Activated CD4-positive, alpha-beta T cell treated with anti-CD3 and anti-CD28 coated beads, Interleukin-2, amount 50 U/mL, for 1 hour (primary cell): ENCODE data around the gene CARD16.
A peak's percentile ranks its signal among the peaks of the same experiment; 100 is the strongest.
"Not testable (repeated sequence)": the region's sequence is repeated elsewhere in the genome, so short reads cannot be mapped to it uniquely, and the experiment has no call there.

Experiments
- DNase-seq: peaks from one replicate; pipeline ENCODE4 v3.0.0-alpha.2; 2020

The CARD16 gene

DNA sequence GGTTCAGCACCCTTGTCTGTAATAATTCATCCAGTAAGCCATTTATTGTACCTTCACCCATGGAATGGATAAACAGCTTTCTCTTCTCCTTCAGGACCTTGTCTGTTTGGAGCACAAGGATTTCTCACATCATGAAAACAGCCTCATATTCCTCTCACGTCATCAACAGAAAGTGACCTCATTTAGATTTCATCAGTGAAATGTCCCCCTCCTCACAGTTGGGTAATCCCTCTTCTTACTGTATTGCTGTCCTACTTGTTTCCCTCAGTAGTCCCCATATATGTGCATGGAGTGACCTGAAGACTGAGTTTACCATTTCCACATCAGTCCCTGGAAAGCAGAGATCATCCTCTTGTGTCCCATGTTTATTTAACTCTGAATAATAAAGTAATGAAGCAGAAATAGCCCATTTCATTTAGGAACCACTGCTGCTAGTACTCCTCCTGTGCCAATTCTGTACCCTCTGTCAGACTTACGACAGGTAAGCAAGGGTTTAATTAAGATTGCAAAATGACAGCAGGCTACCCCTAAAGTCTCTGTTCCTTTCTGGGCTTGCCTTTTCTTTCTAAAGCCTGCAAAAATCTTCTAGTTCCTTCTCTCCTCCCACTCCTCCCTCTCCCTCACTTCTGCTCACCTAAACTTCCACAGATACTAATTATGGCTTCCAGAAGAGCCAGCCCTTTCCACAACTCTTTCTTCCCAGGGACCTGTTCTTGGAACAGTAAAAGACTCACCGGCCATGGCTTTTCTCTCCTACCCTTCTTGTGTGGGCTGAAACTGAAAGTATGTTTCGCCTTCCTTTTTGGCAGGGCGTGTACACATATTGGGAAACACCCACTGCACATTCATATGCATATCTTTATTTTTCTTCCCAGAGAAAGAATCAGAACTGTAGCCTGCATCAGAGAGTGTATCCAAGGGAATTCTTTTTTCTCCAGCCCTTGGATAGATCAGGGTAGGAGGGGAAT, at the start of gene CARD16:
CARD16 (minus strand) TSS at position 779 of the 968 bp plus-strand sequence; CDS start at position 741, 38 bp downstream.
- peak; percentile 7 for DNase-seq

DNA sequence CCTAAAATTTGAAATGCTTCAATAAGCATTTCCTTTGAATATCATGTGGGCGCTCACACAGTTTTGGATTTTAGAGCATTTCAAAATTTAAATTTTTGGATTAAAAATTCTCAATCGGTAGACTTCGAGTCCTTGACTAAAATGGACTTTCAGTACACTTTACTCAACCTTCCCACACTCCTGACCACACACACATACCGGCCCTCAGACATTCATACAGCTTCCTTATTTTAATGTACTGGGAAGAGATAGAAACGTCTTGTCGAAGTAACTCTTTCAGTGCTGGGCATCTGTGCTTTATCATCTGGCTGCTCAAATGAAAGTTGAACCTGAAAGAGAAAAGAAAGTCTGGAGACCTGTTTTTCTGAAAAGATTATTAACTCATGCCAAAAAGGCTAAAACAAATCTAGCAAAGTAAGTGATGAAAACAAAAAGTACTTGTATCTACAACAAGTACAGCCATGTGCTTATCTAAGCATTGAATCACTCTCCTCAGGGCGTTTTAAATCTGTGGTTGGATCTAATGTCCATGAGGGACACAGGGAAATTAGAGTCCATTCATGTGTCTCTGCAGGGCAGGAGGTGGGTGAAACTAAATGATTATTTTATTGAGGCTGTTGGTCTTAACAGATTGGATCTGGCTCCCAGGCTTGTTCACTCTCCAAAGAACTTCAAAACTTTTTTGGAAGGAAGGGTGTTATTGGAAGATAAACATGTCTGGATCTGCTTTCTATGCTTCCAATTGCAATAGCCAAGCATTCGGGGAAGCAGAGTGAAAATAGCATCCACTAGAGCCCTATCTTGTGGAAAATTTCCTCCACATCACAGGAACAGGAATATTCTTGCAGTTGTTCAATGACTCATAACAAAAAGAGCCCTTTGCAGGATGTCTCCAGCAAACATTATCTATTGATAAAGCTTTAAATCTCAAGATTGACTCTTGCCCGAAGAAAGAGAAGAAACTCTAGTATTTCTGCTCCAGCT, 47.4 kb upstream of the CARD16 start:
- no peak for DNase-seq

DNA sequence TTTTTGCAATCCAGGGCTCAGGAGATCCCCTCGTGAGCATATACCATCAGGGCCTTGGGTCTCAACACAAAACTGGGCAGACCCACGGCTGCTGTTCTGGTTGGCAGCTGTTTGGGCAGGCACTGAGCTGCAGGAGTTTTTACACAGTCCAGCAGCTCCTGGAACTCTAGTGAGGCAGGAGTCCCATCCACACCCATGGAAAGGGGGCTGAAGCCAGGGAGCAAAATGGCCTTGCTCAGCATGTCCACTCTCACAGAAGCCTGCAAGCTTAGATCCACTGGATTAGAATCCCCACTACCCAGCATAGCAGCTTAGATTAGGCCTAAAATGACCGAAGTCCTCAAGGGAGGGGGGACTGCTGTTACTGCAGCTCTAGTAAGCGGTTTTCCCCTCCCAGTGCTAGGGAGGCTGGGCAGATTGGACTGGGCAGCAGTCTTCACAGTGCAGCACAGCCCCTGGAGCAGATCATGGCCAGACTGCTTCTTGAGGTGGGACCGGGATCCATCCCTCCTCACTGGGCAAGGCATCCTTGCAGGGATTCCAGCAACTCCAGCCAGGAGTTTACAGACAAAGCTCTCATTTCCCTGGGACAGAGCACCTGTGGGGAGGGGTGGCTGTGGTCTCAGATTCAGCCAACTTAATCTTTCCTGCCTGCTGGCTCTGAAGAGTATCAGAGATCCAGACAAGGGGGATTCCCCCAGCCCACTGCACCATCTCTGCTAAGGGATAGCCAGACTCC, 36.4 kb upstream of the CARD16 start:
- no peak for DNase-seq

DNA sequence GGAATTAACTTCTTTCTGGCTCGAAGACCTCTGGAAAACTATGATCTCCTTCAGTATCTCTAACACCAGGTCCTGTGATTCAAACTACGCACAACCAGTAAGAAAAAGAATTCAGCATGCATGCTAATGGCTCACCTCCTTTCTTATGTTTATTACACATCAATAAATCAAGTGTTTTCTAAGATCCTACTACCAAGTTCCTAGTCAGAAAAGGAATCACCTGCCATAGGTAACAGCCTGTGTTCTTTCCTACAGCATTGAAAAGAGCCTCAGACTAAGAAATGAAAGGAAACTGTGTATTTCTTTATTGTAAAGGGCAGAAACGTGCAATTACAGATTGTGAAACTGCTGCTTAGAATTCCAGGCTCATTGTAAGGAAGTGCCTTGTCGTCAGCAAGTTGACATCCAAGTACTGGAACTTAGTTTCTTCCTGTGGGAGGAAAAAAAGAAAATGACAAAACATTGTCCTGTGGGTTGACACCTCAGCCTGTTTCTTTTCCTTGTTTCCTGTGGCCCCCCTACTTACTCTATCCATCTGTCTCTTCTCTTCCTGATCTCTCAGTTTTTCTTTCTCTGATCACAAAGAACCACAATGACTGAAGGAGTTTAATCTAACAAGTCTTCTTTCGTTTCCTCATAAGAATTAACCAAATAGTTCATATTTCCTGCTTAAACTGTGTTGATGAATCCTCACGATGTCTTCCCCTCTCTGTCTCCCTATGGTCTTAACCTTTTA, 35.2 kb upstream of the CARD16 start:
- DNase-seq: not testable (repeated sequence)

DNA sequence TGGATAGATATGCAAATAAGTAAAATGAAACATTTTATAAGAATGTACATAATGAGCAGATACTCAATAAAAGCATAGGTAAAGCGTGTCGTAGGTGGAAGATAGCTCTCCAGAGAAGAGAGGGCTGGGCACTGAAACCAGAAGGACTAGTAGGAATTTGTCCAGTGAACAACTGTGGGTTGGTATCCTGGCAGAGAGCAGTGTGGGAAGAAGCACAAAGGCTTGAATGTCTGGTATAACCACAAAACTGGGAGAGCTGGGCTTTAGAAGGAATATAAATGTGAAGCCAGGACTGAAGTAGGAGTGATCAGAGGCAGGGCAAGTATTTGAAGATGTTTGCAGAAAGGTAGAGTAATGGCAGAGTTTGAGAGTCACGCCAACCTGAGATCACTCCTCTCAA, 33.1 kb upstream of the CARD16 start:
- no peak for DNase-seq

DNA sequence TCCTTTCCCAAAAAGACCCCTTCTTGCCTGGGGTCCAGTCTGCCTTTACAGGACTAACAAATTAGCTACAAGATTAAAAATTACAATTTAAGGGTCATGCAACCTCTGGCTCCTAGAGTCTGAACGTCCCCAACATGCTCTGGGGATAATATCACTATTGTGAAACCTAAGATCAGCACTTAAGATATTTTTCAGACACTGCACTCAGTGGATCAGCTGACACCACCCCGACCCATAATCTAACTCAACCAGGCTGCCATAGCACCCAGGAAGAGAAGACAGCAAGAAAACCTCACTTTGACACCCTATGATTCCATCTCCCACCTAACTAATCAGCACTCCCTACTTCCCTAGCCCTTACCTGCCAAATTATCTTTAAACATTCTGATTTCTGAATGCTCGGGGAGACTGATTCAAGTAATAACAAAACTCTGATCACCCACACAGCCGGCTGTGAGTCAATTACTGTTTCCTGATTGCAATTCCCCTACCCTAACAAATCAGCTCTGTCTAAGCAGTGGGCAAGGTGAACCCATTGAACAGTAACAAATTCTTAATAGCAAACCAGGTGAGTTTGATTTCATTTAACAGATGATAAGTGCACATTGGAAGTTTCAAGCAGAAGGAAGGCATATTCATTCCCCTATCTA, 32.1 kb upstream of the CARD16 start:
- DNase-seq: not testable (repeated sequence)

DNA sequence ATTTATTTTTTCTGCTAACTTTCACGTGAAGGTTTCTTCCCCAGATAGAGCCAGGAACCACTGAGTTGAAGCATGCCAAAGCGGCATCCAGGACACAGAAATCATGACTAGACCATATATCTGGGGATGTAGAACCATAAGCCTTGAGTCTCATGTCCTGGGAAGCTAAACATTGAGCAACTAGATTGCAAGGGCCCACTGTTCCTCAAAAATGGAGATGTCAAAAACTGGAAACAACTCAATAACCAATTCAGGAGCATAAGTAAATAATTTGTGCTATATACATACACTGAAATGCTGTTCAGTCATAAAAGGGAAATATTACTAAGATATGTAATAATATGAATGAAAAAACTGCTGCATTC, 29.0 kb upstream of the CARD16 start:
- no peak for DNase-seq

DNA sequence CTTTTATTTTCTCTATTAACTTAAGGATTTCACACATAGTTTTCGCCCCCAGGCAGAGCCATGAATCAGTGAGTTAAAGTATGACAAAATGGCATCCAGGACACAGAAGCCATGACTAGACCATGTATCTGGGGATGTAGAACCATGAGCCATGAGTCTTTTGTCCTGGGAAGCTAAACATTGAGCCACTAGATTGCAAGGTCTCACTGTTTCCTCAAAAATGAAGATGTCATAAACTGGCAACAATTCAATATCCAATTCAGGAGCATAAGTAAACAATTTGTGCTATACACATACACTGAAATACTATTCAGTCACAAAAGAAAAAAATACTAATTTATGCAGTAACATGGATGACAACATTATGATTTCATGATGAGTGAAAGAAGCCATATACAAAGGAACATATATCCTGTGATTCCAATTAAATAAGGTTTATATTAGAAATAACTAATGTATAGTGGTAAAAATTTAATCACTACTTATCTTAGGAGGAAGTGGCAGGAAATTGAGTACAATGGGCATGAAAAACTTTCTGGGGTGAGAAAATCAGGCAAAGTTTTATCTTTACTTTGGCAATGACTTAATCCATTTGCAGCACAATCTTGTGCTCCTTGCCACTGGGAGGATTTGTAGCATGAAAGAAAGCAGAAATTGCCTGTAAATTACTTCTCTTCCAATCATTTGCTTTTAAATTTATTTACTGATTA, 28.5 kb upstream of the CARD16 start:
- DNase-seq: no peak

DNA sequence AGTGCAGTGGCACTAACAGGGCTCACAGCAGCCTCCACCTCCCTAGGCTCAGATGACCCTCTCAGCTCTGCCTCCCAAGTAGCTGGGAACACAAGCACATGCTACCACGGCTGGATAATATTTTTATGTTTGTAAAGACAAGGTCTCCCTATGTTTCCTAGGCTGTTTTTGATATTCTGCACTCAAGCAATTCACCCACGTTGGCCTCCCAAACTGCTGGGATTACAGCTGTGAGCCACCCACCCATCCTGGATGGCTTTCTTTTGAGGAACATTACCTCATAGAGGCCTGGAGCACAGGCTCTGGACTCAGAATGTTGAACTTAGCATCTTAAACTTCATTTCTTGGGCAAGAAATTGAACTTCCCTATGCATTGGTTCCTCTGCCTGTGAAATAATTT, 26.9 kb upstream of the CARD16 start:
- not testable (repeated sequence) for DNase-seq

DNA sequence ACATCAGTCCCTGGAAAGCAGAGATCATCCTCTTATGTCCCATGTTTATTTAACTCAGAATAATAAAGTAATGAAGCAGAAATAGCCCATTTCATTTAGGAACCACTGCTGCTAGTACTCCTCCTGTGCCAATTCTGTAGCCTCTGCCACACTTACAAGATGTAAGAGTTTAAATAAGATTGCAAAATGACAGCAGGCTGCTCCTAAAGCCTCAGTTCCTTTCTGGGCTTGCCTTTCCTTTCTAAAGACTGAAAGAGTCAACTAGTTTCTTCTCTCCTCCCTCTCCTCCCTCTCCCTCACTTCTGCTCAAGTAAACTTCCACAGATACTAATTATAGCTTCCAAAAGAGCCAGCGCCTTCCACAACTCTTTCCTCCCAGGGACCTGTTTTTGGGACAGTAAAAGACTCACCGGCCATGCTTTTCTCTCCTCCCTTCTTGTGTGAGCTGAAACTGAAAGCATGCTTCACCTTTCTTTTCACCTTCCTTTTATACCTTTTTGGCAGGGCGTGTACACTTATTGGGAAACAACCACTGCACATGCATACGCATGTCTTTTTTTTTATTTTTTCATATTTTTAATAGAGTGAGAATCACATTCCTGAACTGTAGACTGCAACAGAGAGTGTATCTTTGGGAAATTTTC, 26.1 kb upstream of the CARD16 start:
- DNase-seq: no peak

DNA sequence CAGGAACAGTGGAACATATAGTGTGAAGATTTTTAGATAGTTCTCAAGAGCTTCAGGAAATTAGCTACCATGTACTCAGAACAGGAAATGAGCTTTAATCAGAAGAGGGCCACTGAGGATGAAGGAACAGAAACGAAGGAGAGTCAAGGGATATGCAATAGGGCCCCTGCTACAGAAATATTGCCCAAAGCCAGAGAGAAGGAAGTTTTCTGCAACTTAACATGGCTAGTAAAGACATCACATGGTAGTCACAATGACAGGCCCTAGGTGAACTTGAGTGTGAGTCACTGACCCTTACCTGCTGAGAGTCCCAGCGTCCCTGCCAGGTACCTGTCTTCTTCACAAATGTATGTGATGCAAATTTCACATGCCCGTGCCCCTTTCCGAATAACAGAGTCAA, 25.2 kb upstream of the CARD16 start:
- DNase-seq: no peak

DNA sequence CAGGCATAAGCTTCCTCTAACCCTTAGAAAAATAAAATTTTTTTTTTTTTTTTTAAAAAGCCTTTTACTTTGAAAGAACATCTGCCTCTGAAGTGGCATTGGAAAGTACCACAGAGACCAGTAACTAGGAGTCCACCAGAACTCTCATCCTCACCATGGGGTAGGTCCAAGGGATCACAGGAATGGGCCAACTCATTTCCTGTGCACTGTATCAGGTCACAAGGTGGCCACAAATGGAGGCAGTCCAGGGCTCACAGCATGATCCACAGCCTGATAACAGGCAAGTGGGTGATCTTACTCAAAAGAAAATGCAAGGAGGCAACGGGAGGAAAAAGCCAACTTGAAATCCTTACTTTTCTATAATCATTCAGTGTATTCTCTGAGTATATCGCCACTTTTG, 24.6 kb upstream of the CARD16 start:
- DNase-seq: not testable (repeated sequence)

DNA sequence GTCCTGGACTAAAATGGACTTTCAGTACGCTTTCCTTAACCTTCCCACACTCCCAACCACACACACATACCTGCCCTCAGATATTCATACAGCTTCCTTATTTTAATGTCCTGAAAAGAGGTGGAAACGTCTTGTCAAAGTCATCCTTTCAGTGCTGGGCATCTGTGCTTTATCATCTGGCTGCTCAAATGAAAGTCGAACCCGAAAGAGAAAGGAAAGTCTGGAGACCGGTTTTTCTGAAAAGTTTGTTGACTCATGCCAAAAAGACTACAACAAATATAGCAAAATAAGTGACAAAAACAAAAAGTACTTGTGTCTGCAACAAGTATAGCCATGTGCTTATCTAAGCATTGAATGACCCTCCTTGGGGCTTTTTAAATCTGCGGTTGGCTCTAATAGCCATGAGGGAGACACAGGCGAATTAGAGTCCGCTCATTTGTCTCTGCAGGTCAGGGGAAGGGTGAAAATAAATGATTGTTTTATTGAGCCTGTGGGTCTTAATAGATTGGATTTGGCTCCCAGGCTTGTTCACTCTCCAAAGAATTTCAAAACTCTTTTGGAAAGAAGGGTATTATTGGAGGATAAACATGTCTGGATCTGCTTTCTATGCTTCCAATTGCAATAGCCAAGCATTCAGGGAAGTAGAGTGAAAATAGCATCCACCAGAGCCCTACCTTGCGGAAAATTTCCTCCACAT, 18.3 kb upstream of the CARD16 start:
- DNase-seq: not testable (repeated sequence)

DNA sequence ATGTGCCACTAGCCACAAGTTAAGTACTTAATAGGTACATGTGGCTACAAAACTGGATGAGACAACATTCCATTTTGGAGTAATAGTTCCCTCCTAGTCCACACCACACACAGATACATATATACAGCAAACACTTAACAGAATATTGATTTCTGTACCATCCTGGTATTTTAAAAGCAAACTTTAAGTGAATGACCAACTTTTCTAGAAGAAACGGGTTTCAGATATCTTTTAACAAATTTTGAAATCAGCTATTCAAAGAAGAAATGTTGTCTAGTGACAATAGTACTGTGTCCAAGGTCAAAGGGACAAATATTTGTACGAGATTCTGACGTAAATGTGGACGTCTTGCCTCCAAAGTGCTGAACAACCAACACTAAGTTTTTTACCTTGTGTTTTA, 12.3 kb upstream of the CARD16 start:
- no peak for DNase-seq

DNA sequence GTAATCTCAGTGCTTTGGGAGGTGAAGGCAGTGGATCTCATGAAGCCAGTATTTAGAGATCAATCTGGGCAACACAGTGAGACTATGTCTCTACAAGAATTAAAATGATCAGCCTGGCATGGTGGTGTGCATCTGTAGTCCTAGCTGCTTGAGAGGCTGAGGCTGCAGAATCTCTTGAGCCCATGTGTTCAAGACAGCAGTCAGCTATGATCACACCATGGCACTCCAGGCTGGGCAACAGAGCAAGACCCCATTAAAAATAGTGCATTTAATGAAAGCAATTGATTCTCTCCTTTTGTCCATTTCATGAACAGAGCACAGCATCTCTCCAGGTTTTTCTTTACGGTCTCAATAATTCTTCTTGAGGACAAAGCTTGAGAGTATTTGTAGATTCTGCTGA, 11.3 kb upstream of the CARD16 start:
- DNase-seq: no peak

DNA sequence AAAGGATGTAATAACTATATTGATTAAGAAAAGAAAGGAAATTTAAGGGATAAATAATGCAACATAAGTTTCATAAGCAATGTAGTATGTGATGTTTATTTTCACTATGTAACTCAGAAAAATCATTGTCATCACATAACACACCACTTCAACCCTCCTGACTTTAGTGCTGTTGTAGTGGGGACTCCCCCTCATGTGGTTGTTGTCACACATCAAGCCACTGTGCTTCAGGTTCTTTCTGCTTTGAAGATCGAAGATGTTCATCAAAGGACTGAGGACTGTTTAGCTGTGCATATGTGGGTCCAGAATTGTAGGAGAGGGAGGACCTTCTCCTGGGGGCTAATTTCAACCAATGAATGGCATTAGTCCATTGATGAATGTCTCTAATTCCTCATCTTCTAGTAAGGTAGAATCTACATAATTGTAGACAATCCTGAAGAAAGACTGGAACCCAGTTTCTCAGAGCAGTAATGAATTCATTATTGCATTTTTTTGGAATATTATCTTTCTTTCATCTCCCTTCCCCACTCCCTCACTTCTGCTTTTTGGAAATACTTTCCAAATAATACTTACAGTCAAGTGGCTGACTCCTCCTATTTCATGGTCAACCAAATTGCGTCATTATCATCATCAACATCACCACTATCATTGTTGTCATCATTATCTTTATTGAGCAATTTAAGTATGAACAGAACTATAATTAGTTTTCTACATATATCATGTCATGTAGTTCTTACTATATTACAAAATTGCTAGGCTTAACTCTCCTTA, 9.8 kb upstream of the CARD16 start:
- DNase-seq: no peak

DNA sequence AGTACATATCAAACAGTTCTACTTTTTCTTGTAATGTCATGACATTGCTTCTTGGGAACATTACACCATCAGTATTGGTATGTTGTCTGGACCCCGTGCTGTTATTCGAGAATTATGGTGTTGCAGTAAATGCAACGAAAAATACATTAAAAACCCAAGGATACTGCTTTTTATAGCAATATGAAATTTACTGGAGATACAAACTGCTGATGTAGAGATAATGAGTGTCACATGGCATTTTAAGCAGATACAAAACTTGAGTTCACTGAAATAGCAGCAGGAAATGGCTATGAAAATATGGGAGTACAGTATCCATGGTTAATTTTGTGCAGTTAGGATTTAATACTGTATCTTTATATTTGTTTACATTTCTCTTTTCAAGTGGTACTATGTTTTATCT, 7.4 kb upstream of the CARD16 start:
- DNase-seq: no peak

DNA sequence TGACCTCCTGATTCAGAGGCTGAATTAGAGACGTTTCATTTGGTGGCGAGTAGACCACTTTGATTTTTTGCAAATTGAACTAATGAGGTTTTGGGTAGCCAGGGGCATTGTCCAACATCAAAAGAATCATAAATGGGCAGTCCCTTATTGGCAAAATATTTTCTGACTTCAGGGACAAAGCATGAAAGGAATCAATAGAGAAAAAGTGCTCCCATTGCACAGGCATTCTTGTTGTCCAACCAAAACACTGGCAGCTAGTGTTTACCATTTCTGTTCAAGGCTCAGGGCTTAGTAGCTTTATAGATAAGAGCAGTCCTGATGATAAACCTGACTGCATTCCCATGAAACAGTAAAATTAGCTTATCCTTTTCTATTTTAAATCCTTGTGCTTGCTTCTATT, 6.4 kb upstream of the CARD16 start:
- no peak for DNase-seq

DNA sequence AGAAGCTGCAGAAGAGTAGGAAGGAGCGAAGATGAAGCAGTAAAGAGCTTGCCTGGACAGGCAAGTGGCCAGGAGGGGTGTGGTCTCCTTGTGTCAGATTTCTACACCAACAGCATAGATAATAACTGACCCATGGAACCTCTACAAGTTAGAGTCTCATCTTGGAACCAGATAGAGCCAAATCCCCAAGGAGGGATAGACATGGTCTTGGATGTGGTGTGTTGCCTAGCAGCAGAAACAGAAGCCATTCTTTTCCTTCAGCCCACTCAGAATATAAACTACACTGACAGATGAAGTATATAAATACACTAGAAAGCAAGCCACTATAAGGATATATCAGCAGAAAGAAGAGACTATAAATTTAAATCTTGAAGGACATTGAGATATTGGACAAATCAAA, 4.3 kb upstream of the CARD16 start:
- DNase-seq: no peak
